H1 (cell line): Measurements from ENCODE around the gene METTL21A. TPM values are rescaled to one million over a fixed set of nuclear protein-coding genes. Genes with fewer than 3 reads are reported as not detected.

ENCODE experiments used
- CTCF ChIA-PET: fragments of 300-600 bp; sonication (Branson Sonifier 250); formaldehyde crosslinking; loops from one replicate; lab custom pipeline; 2021; ENCODE audit not compliant: partially characterized antibody; lab: Charles Lee
- POLR2A ChIA-PET: fragments of 300-600 bp; sonication (Branson Sonifier 250); formaldehyde crosslinking; loops from one replicate; lab custom pipeline; 2021; ENCODE audit warnings: inconsistent platforms; ENCODE audit not compliant: partially characterized antibody; lab: Charles Lee
- DNase-seq, 2 experiments: peaks; one replicate each; pipeline versions ENCODE4 v3.0.0 to v3.0.0-alpha.2; 2010 to 2022; ENCODE audit warnings: low spot score in 2 of 2, low read depth in 1 of 2, mixed read lengths in 1 of 2
- FAIRE-seq: peaks from 2 replicates; lab custom pipeline; 2011; peaks lifted over from hg19 to GRCh38; lab: Jason Lieb, UNC
- H2AFZ ChIP-seq: 2 replicates; pipeline ENCODE4 v1.8.1; 2012; ENCODE audit warnings: low read length, inconsistent platforms
- H2AK5ac ChIP-seq: 2 replicates; pipeline ENCODE4 v1.6.1; 2013; ENCODE audit warnings: low read depth, low read length
- H2BK120ac ChIP-seq: replicated peaks from 2 replicates; pipeline ENCODE3; 2013; ENCODE audit warnings: low read depth, low read length, inconsistent platforms
- H2BK12ac ChIP-seq: 2 replicates; pipeline ENCODE4 v1.6.1; 2013; ENCODE audit warnings: low read depth, low read length
- H2BK15ac ChIP-seq: 2 replicates; pipeline ENCODE4 v1.6.1; 2013; ENCODE audit warnings: low read length
- H2BK20ac ChIP-seq: 2 replicates; pipeline ENCODE4 v1.6.1; 2013; ENCODE audit warnings: low read length
- H2BK5ac ChIP-seq: 2 replicates; pipeline ENCODE4 v1.6.1; 2013; ENCODE audit warnings: low read depth, low read length
- H3K14ac ChIP-seq: 2 replicates; pipeline ENCODE4 v1.6.1; 2013; ENCODE audit warnings: inconsistent platforms; ENCODE audit not compliant: insufficient read length
- H3K18ac ChIP-seq: 2 replicates; pipeline ENCODE4 v1.6.1; 2013; ENCODE audit warnings: low read length; ENCODE audit errors: extremely low read depth
- H3K23ac ChIP-seq: 2 replicates; pipeline ENCODE4 v1.6.1; 2013; ENCODE audit warnings: inconsistent platforms; ENCODE audit not compliant: insufficient read length
- H3K23me2 ChIP-seq: 2 replicates; pipeline ENCODE4 v1.6.1; 2013; ENCODE audit warnings: low read depth, low read length
- H3K27ac ChIP-seq: 2 replicates; pipeline ENCODE4 v1.6.1; 2011; ENCODE audit warnings: low read depth, low read length, inconsistent platforms
- H3K27me3 ChIP-seq, 4 experiments: replicated peaks in 1 of 4; 1 replicate in 1 of 4; 2 replicates in 3 of 4; pipeline versions ENCODE4 v1.6.1 to v1.8.1; 2011 to 2013; ENCODE audit warnings: low read length in 3 of 4, mild to moderate bottlenecking in 3 of 4, inconsistent platforms in 2 of 4, mixed read lengths in 2 of 4, moderate library complexity in 1 of 4; ENCODE audit not compliant: control insufficient read depth in 3 of 4, insufficient read depth in 3 of 4; ENCODE audit errors: extremely low read depth in 1 of 4
- H3K36me3 ChIP-seq, 4 experiments: 2 replicates each; pipeline versions ENCODE4 v1.6.1 to v1.8.1; 2011 to 2013; ENCODE audit warnings: mild to moderate bottlenecking in 4 of 4, low read length in 3 of 4, moderate library complexity in 2 of 4, control low read depth in 1 of 4, inconsistent platforms in 1 of 4; ENCODE audit not compliant: insufficient read depth in 4 of 4, control insufficient read depth in 2 of 4
- H3K4ac ChIP-seq: replicated peaks from 2 replicates; pipeline ENCODE3; 2013; ENCODE audit warnings: low read length, low read depth, mixed read lengths, inconsistent platforms; ENCODE audit not compliant: insufficient read length
- H3K4me1 ChIP-seq, 4 experiments: replicated peaks in 1 of 4; 1 replicate in 1 of 4; 2 replicates in 3 of 4; pipeline versions ENCODE4 v1.6.1 to v1.8.1; 2011 to 2013; ENCODE audit warnings: low read length in 3 of 4, inconsistent platforms in 2 of 4, mixed read lengths in 1 of 4; ENCODE audit not compliant: insufficient read depth in 4 of 4, control insufficient read depth in 3 of 4
- H3K4me2 ChIP-seq, 2 experiments: 2 replicates each; pipeline versions ENCODE4 v1.6.1 to v1.8.1; 2011 to 2013; ENCODE audit warnings: low read depth in 2 of 2, low read length in 2 of 2, control low read depth in 1 of 2, inconsistent platforms in 1 of 2, mild to moderate bottlenecking in 1 of 2; ENCODE audit not compliant: insufficient read depth in 1 of 2
- H3K4me3 ChIP-seq, 4 experiments: fragments of 200-600, 300-600 bp in 1 of 4; sonication (generic), shearing (Covaris generic), sonication (Bioruptor Twin) in 1 of 4; 2 replicates each; pipeline versions ENCODE4 v1.5.1 to v1.8.1; 2011 to 2016; ENCODE audit warnings: low read length in 4 of 4, low read depth in 3 of 4, control low read depth in 2 of 4, inconsistent platforms in 2 of 4, mild to moderate bottlenecking in 2 of 4, mixed read lengths in 1 of 4, moderate library complexity in 1 of 4; ENCODE audit not compliant: insufficient read depth in 2 of 4; ENCODE audit errors: extremely low read depth in 1 of 4
- H3K56ac ChIP-seq: replicated peaks from 2 replicates; pipeline ENCODE3; 2013; ENCODE audit warnings: low read depth, mild to moderate bottlenecking, mixed read lengths, low read length, inconsistent platforms; ENCODE audit not compliant: insufficient read length
- H3K79me1 ChIP-seq: 2 replicates; pipeline ENCODE4 v1.6.1; 2013; ENCODE audit warnings: low read depth, low read length, control low read depth
- H3K79me2 ChIP-seq, 2 experiments: 2 replicates each; pipeline versions ENCODE4 v1.6.1 to v1.8.1; 2012 to 2013; ENCODE audit warnings: low read length in 2 of 2, mild to moderate bottlenecking in 2 of 2, inconsistent platforms in 1 of 2; ENCODE audit not compliant: insufficient read depth in 2 of 2, control insufficient read depth in 1 of 2
- H3K9ac ChIP-seq, 4 experiments: replicated peaks in 1 of 4; 1 replicate in 1 of 4; 2 replicates in 3 of 4; pipeline versions ENCODE4 v1.6.1 to v1.8.1; 2011 to 2013; ENCODE audit warnings: low read depth in 3 of 4, low read length in 3 of 4, control low read depth in 2 of 4, mild to moderate bottlenecking in 2 of 4, moderate library complexity in 2 of 4, inconsistent platforms in 1 of 4; ENCODE audit errors: extremely low read depth in 1 of 4
- H3K9me3 ChIP-seq, 2 experiments: 2 replicates each; pipeline versions ENCODE4 v1.6.1 to v1.8.1; 2012 to 2013; ENCODE audit warnings: mild to moderate bottlenecking in 2 of 2, moderate library complexity in 2 of 2, control low read depth in 1 of 2, inconsistent platforms in 1 of 2, low read depth in 1 of 2, low read length in 1 of 2, mixed read lengths in 1 of 2; ENCODE audit not compliant: insufficient read depth in 2 of 2
- H4K20me1 ChIP-seq, 2 experiments: replicated peaks in 1 of 2; 2 replicates each; pipeline versions ENCODE3 to v1.8.1; 2011 to 2013; ENCODE audit warnings: inconsistent platforms in 2 of 2, low read length in 2 of 2, mild to moderate bottlenecking in 1 of 2; ENCODE audit not compliant: insufficient read depth in 2 of 2, control insufficient read depth in 1 of 2
- H4K5ac ChIP-seq: 2 replicates; pipeline ENCODE4 v1.6.1; 2013; ENCODE audit warnings: low read length, low read depth, mixed read lengths, inconsistent platforms; ENCODE audit not compliant: insufficient read length
- H4K8ac ChIP-seq: 2 replicates; pipeline ENCODE4 v1.8.0; 2013; ENCODE audit warnings: mild to moderate bottlenecking, moderate library complexity, low read length, inconsistent platforms; ENCODE audit not compliant: insufficient read depth; ENCODE audit errors: extremely low read depth
- H4K91ac ChIP-seq: replicated peaks from 2 replicates; pipeline ENCODE3; 2013; ENCODE audit warnings: low read length, mixed read lengths, inconsistent platforms; ENCODE audit not compliant: insufficient read length
- ATF2 ChIP-seq: IDR thresholded peaks from 2 replicates; pipeline ENCODE4 v1.6.1; 2012; ENCODE audit warnings: low read length, inconsistent platforms
- MAX ChIP-seq: IDR thresholded peaks from 2 replicates; pipeline ENCODE4 v1.6.1; 2012; ENCODE audit warnings: inconsistent platforms
- polyA plus RNA-seq, 7 experiments: library from polyadenylated mRNA; depleted of rRNA in 3 of 7; stranded (reverse) in 5 of 7; unstranded in 2 of 7; fragments of >200 nt in 5 of 7; fragments of 200-250 nt in 2 of 7; gene quantifications; 1 replicate in 5 of 7; 2 replicates in 1 of 7; 4 replicates in 1 of 7; pipeline versions ENCODE4 v1.2.1 to v1.2.3, GENCODE V29; 2011 to 2013; ENCODE audit warnings: missing spikeins in 2 of 7, mixed read lengths in 2 of 7
- total RNA-seq: library from RNA; stranded (reverse); fragmentation: NEBNext Ultra II Directional; extraction: Animal tissue kit (Norgen Biotek cat#: 25700); gene quantifications from 2 replicates; pipeline ENCODE4 v1.2.1, GENCODE V29; 2021

The METTL21A gene
- total and polyA plus RNA-seq, 2 of the 8 experiments (the other 6 are each of a cell fraction or from before 2014, with no cell fraction given) = 36.2 to 55.0 TPM

GRCh38 chr2:207674266-207674774 is 49.1 kb upstream of the METTL21A start:
- no peak for DNase-seq
- Histone ChIP-seq H2BK120ac (no peak overlapping the region), H3K36me3 (no peaks in the 10 kb centered on the region), H3K4me2 (peak overlapping the region; percentile 7 to 41; a peak in 1 of 4 replicates), H2BK5ac (no peak overlapping the region), H3K4ac (peak overlapping the region; percentile 37), H3K23ac (no peak overlapping the region), H3K14ac (no peak overlapping the region), H3K18ac (no peak overlapping the region), H4K5ac (no peak overlapping the region), H3K79me2 (no peaks in the 10 kb centered on the region), H2AK5ac (no peak overlapping the region), H3K27ac (no peak overlapping the region), H3K56ac (no peak overlapping the region), H3K9me3 (no peaks in the 10 kb centered on the region), H3K23me2 (no peaks in the 10 kb centered on the region), H4K8ac (no peak overlapping the region), H2BK12ac (no peak overlapping the region), H3K4me1 (peaks cover 0 to 7% (median 2%) of the 10 kb centered on the region in 4 experiments; a peak in 5 of 7 replicates), H3K79me1 (no peaks in the 10 kb centered on the region), H3K4me3 (no peak overlapping the region), H4K91ac (no peak overlapping the region), H4K20me1 (no peaks in the 10 kb centered on the region), H3K9ac (no peak overlapping the region), H2AFZ (no peak overlapping the region), H2BK15ac (no peak overlapping the region), H2BK20ac (no peak overlapping the region), H3K27me3 (no peaks in the 10 kb centered on the region)
- peak; percentile 70 for FAIRE-seq
- TF ChIP-seq ATF2 = no peak
- peak; percentile 46 for TF ChIP-seq MAX
- POLR2A ChIA-PET = interaction anchor here (1.1 to 1.7 kb wide), 4 partner anchors 13 to 41 kb away, joined by 3 to 5 read pairs (median 3); partner anchors contain the start of gene CCNYL1
- CTCF ChIA-PET = interaction anchor here (0.6 to 2.8 kb wide), 8 partner anchors 9 to 54 kb away, joined by 3 to 9 read pairs (median 4); no protein-coding TSS in a partner anchor
